NB4 (cell line): ENCODE data around the gene CPNE4.

Experiments
- DNase-seq: peaks from one replicate; pipeline ENCODE4 v3.0.0; 2010; ENCODE audit warnings: low read depth
- H3K4me3 ChIP-seq: one replicate; pipeline ENCODE4 v1.5.1; 2011; ENCODE audit warnings: mild to moderate bottlenecking, low read depth, low read length, moderate library complexity
- CTCF ChIP-seq: IDR thresholded peaks from one replicate; pipeline ENCODE4 v1.5.1; 2012; ENCODE audit warnings: low read depth, low read length
- MAX ChIP-seq: IDR thresholded peaks from 2 replicates; pipeline ENCODE4 v1.6.1; 2011; ENCODE audit warnings: low read depth, low read length
- MYC ChIP-seq: IDR thresholded peaks from 2 replicates; pipeline ENCODE4 v1.6.1; 2011; ENCODE audit warnings: low read depth, low read length
- POLR2A ChIP-seq: IDR thresholded peaks from 2 replicates; pipeline ENCODE4 v1.6.1; 2011; ENCODE audit warnings: mild to moderate bottlenecking; ENCODE audit not compliant: insufficient read length; ENCODE audit errors: extremely low read depth

CPNE4 gene

GRCh38 chr3:131702146-131702545 is 332.7 kb downstream of the CPNE4 start:
- TF ChIP-seq CTCF = no peak
- no peak for TF ChIP-seq MAX
- no peak for TF ChIP-seq MYC
- no peak for TF ChIP-seq POLR2A
- no peak overlapping the region for H3K4me3 ChIP-seq
- no peak for DNase-seq

- TF ChIP-seq POLR2A (no peak), CTCF (no peak), MAX (no peak), MYC (no peak)
- no peak overlapping the region for H3K4me3 ChIP-seq
- no peak for DNase-seq
Measured at GRCh38 chr3:131701153-131701770, 333.6 kb downstream of the CPNE4 start.

GRCh38 chr3:131699001-131699400 is 335.8 kb downstream of the CPNE4 start:
- no peak for DNase-seq
- H3K4me3 ChIP-seq = no peak overlapping the region
- TF ChIP-seq CTCF (no peak), POLR2A (no peak), MYC (no peak), MAX (no peak)

- no peak for DNase-seq
- H3K4me3 ChIP-seq = no peak overlapping the region
- TF ChIP-seq MYC (no peak), MAX (no peak), CTCF (no peak), POLR2A (no peak)
Measured at GRCh38 chr3:131694376-131694775, 340.4 kb downstream of the CPNE4 start.

GRCh38 chr3:131692356-131692755 is 342.5 kb downstream of the CPNE4 start:
- no peak for DNase-seq
- H3K4me3 ChIP-seq = no peak overlapping the region
- TF ChIP-seq POLR2A (no peak), CTCF (no peak), MYC (no peak), MAX (no peak)
